CD4-positive, alpha-beta T cell (primary cell): ENCODE measurements around the gene ULK4. TPM values are rescaled to one million over a fixed set of nuclear protein-coding genes. Genes with fewer than 3 reads are reported as not detected.

Experiments used
- ATAC-seq: fragments of 200-7000 bp; cut with Tn5 transposase; one replicate; pipeline ENCODE4 v1.10.0; 2022; ENCODE audit warnings: mild to moderate bottlenecking; ENCODE audit not compliant: poor library complexity
- CTCF ChIA-PET: fragments of 350-600 bp; sonication (Branson Sonifier 250); formaldehyde crosslinking; loops from one replicate; lab custom pipeline; 2021; ENCODE audit warnings: antibody characterized with exemption, inconsistent platforms; lab: Charles Lee
- POLR2A ChIA-PET: fragments of 350-600 bp; sonication (Branson Sonifier 250); formaldehyde crosslinking; loops from one replicate; lab custom pipeline; 2021; ENCODE audit warnings: antibody characterized with exemption, inconsistent platforms; lab: Charles Lee
- DNase-seq, 14 experiments: peaks; one replicate each; pipeline ENCODE4 v3.0.0-alpha.2; 2013 to 2020; ENCODE audit warnings: mixed read lengths in 2 of 14
- H3K27ac ChIP-seq, 2 donors: one replicate each; pipeline versions ENCODE4 v1.5.1 to v1.7.0; 2013; ENCODE audit warnings: low read length in 2 of 2, low read depth in 1 of 2, mild to moderate bottlenecking in 1 of 2
- H3K27me3 ChIP-seq, 2 experiments: 1 replicate in 1 of 2; 2 replicates in 1 of 2; pipeline versions ENCODE4 v1.6.1 to v1.7.0; 2013; ENCODE audit warnings: low read length in 2 of 2, control low read depth in 1 of 2, mild to moderate bottlenecking in 1 of 2, moderate library complexity in 1 of 2; ENCODE audit not compliant: insufficient read depth in 2 of 2, control insufficient read depth in 1 of 2
- H3K36me3 ChIP-seq: one replicate; pipeline ENCODE4 v1.6.1; 2013; ENCODE audit warnings: low read length, control low read depth; ENCODE audit not compliant: insufficient read depth
- H3K4me1 ChIP-seq: one replicate; pipeline ENCODE4 v1.6.1; 2013; ENCODE audit warnings: low read length, control low read depth; ENCODE audit not compliant: insufficient read depth
- H3K4me3 ChIP-seq: one replicate; pipeline ENCODE4 v1.5.1; 2013; ENCODE audit warnings: mild to moderate bottlenecking, low read length, moderate library complexity
- H3K9me3 ChIP-seq, 2 experiments: 1 replicate in 1 of 2; 2 replicates in 1 of 2; pipeline versions ENCODE4 v1.6.1 to v1.7.0; 2013; ENCODE audit warnings: low read length in 2 of 2, mild to moderate bottlenecking in 2 of 2, control low read depth in 1 of 2, moderate library complexity in 1 of 2; ENCODE audit not compliant: control insufficient read depth in 1 of 2, insufficient read depth in 1 of 2
- H3K27ac Mint-ChIP-seq: one replicate; pipeline ENCODE4 v1.8.0; 2020; ENCODE audit warnings: mixed read lengths
- H3K27me3 Mint-ChIP-seq: one replicate; pipeline ENCODE4 v1.8.0; 2021; ENCODE audit warnings: mixed read lengths
- H3K36me3 Mint-ChIP-seq: one replicate; pipeline ENCODE4 v1.8.0; 2021; ENCODE audit warnings: low read depth, mixed read lengths
- H3K4me1 Mint-ChIP-seq: one replicate; pipeline ENCODE4 v1.8.0; 2021; ENCODE audit warnings: low read depth, mixed read lengths
- H3K4me3 Mint-ChIP-seq: one replicate; pipeline ENCODE4 v1.8.0; 2020; ENCODE audit warnings: mild to moderate bottlenecking, mixed read lengths
- H3K9me3 Mint-ChIP-seq: one replicate; pipeline ENCODE4 v1.8.0; 2020; ENCODE audit warnings: mixed read lengths
- intact Hi-C, 2 experiments: fragments of 100-400 bp; cut with DNase I in 1 of 2; cut with micrococcal nuclease in 1 of 2; formaldehyde crosslinking; loops; one replicate each; pipeline versions ENCODE4 v1.15.1 to v1.9.0; 2023 to 2025; cut with DNase I, micrococcal nuclease
- total RNA-seq, 174 experiments: library from RNA in 2 of 174; stranded (reverse) in 2 of 174; gene quantifications; one replicate each; pipeline ENCODE4 v1.2.3 and lab custom pipeline; 2021 to 2026
- TF ChIP-seq, protein P1 (sequence below): fragments of 200-600 bp; IDR thresholded peaks from one replicate; pipeline ENCODE4 v1.8.0; 2022; ENCODE audit warnings: antibody characterized with exemption, mild to moderate bottlenecking

Gene ULK4
- total RNA-seq, 2 experiments from 2014 or later, result 23.8 to 28.6 TPM

- ATAC-seq (no peak), DNase-seq (no peak)
- Histone ChIP-seq H3K36me3 (no peaks in the 10 kb centered on the region), H3K4me3 (no peak overlapping the region), H3K27me3 (no peaks in the 10 kb centered on the region), H3K4me1 (peaks cover 14% of the 10 kb centered on the region), H3K9me3 (no peaks in the 10 kb centered on the region), H3K27ac (no peak overlapping the region)
- H3K27me3 Mint-ChIP-seq, result no peaks in the 10 kb centered on the region
- ChIA-PET CTCF (interaction anchor here (0.6 kb wide), 1 partner anchor 91 kb away, joined by 3 read pairs; no protein-coding TSS in a partner anchor), POLR2A (interaction anchor here (1.0 kb wide), 1 partner anchor 27 kb away, joined by 3 read pairs; no protein-coding TSS in a partner anchor)
- H3K27ac Mint-ChIP-seq, result no peak overlapping the region
- H3K36me3 Mint-ChIP-seq, result peaks cover 9% of the 10 kb centered on the region
- intact Hi-C loops, result no loop called here
- H3K4me3 Mint-ChIP-seq, result no peak overlapping the region
- peaks cover 13% of the 10 kb centered on the region for H3K4me1 Mint-ChIP-seq
- TF ChIP-seq, protein P1, sequence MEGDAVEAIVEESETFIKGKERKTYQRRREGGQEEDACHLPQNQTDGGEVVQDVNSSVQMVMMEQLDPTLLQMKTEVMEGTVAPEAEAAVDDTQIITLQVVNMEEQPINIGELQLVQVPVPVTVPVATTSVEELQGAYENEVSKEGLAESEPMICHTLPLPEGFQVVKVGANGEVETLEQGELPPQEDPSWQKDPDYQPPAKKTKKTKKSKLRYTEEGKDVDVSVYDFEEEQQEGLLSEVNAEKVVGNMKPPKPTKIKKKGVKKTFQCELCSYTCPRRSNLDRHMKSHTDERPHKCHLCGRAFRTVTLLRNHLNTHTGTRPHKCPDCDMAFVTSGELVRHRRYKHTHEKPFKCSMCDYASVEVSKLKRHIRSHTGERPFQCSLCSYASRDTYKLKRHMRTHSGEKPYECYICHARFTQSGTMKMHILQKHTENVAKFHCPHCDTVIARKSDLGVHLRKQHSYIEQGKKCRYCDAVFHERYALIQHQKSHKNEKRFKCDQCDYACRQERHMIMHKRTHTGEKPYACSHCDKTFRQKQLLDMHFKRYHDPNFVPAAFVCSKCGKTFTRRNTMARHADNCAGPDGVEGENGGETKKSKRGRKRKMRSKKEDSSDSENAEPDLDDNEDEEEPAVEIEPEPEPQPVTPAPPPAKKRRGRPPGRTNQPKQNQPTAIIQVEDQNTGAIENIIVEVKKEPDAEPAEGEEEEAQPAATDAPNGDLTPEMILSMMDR, result no peak
- no peaks in the 10 kb centered on the region for H3K9me3 Mint-ChIP-seq
These were observed 47.6 kb upstream of the ULK4 start for GRCh38 chr3:42009456-42009855.

DNA sequence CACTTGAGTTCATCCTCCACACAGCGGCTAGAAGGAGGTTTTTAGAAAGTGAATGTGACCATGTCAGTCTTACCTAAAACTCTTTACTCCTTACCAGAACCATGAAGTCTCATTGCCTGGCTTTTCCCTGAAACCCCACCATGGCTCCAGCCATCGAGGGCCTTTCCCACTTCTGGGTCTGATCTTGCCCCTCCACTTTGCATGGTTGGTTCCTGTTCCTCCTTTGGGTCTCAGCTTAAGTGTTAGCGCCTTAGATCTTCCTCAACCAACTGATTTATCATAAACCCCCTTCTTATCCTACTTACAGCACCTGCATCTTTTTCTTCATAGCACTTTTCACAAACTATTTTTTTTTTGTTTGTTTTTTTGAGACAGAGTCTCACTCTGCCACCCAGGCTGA is 45.9 kb upstream of the ULK4 start:
- H3K27ac Mint-ChIP-seq, result no peak overlapping the region
- Histone ChIP-seq H3K36me3 (no peaks in the 10 kb centered on the region), H3K9me3 (no peaks in the 10 kb centered on the region), H3K27me3 (no peaks in the 10 kb centered on the region), H3K4me3 (no peak overlapping the region), H3K4me1 (peaks cover 4% of the 10 kb centered on the region), H3K27ac (no peak overlapping the region)
- no peak for DNase-seq
- peaks cover under 1% of the 10 kb centered on the region for H3K36me3 Mint-ChIP-seq
- H3K9me3 Mint-ChIP-seq, result no peaks in the 10 kb centered on the region
- H3K4me1 Mint-ChIP-seq, result peaks cover 6% of the 10 kb centered on the region
- H3K4me3 Mint-ChIP-seq, result no peak overlapping the region
- H3K27me3 Mint-ChIP-seq, result no peaks in the 10 kb centered on the region
- CTCF ChIA-PET, result no interaction called here
- TF ChIP-seq, protein P1, result no peak
- POLR2A ChIA-PET, result no interaction called here
- intact Hi-C loops, result no loop called here
- no peak for ATAC-seq

- intact Hi-C loops, result no loop called here
- TF ChIP-seq, protein P1, result no peak
- Mint-ChIP-seq H3K27ac (no peak overlapping the region), H3K27me3 (no peaks in the 10 kb centered on the region), H3K36me3 (no peaks in the 10 kb centered on the region), H3K4me1 (no peaks in the 10 kb centered on the region), H3K9me3 (no peaks in the 10 kb centered on the region), H3K4me3 (no peak overlapping the region)
- H3K9me3 ChIP-seq, result no peaks in the 10 kb centered on the region
- H3K36me3 ChIP-seq, result no peaks in the 10 kb centered on the region
- no peak overlapping the region for H3K27ac ChIP-seq
- POLR2A ChIA-PET, result no interaction called here
- H3K27me3 ChIP-seq, result no peaks in the 10 kb centered on the region
- ATAC-seq, result no peak
- CTCF ChIA-PET, result interaction anchor here (0.6 to 0.7 kb wide), 2 partner anchors 72 to 561 kb away, joined by 3 read pairs; no protein-coding TSS in a partner anchor
- no peak overlapping the region for H3K4me3 ChIP-seq
- no peak for DNase-seq
- no peaks in the 10 kb centered on the region for H3K4me1 ChIP-seq
These were observed 43.5 kb upstream of the ULK4 start for GRCh38 chr3:42005401-42005800.
